ENCODE measurements around the gene RAB19. TPM values are rescaled to one million over a fixed set of nuclear protein-coding genes. Genes with fewer than 3 reads are reported as not detected.

Gene RAB19
- total RNA-seq, 1 donor = not detected

GRCh38 chr7:140390034-140390433, 13.8 kb upstream of the RAB19 start:
- no peak for DNase-seq (ENCODE audit: low read depth)
- no peak overlapping the region for H3K4me3 ChIP-seq (ENCODE audit: low read depth, low read length)
- no peak for TF ChIP-seq CTCF (IDR thresholded peaks at IDR 0.05; ENCODE audit: insufficient read depth, low read depth, low read length)

GRCh38 chr7:140390466-140391190, 13.2 kb upstream of the RAB19 start:
- DNase-seq (ENCODE audit: low read depth) = peak; percentile 31
- H3K4me3 ChIP-seq (ENCODE audit: low read depth, low read length) = no peak overlapping the region
- TF ChIP-seq CTCF (IDR thresholded peaks at IDR 0.05; ENCODE audit: insufficient read depth, low read depth, low read length) = no peak

- no peak for TF ChIP-seq CTCF (IDR thresholded peaks at IDR 0.05; ENCODE audit: insufficient read depth, low read depth, low read length)
- no peak for DNase-seq (ENCODE audit: low read depth)
- H3K4me3 ChIP-seq (ENCODE audit: low read depth, low read length) = no peak overlapping the region
Measured at GRCh38 chr7:140391634-140392033, 12.2 kb upstream of the RAB19 start.

GRCh38 chr7:140393756-140394306, 10.0 kb upstream of the RAB19 start:
- no peak for TF ChIP-seq CTCF (IDR thresholded peaks at IDR 0.05; ENCODE audit: insufficient read depth, low read depth, low read length)
- DNase-seq (ENCODE audit: low read depth) = no peak

GRCh38 chr7:140397784-140398750, 5.8 kb upstream of the RAB19 start, which contains the start of gene SLC37A3:
SLC37A3 (minus strand) TSS chr7:140398530; CDS start chr7:140382526, 16,004 bp downstream.
- no peak for TF ChIP-seq CTCF (IDR thresholded peaks at IDR 0.05; ENCODE audit: insufficient read depth, low read depth, low read length)
- DNase-seq (ENCODE audit: low read depth) = peak; percentile 96
- peak within 1 kb of the TSS; percentile 93 for H3K4me3 ChIP-seq (ENCODE audit: low read depth, low read length)

More at GRCh38 chr7:140393756-140394306, 10.0 kb upstream of the RAB19 start:
- no peak overlapping the region for H3K4me3 ChIP-seq (ENCODE audit: low read depth, low read length)

GRCh38 chr7:140398821-140399220, 5.0 kb upstream of the RAB19 start:
- DNase-seq (ENCODE audit: low read depth) = no peak
- no peak overlapping the region for H3K4me3 ChIP-seq (ENCODE audit: low read depth, low read length)
- TF ChIP-seq CTCF (IDR thresholded peaks at IDR 0.05; ENCODE audit: insufficient read depth, low read depth, low read length) = no peak
